ENCODE data around the gene FPGT.

- no peak for TF ChIP-seq POLR2A (IDR thresholded peaks at IDR 0.05; ENCODE audit: low read length)
- TF ChIP-seq CTCF (IDR thresholded peaks at IDR 0.05), result no peak
- TF ChIP-seq, protein P1, sequence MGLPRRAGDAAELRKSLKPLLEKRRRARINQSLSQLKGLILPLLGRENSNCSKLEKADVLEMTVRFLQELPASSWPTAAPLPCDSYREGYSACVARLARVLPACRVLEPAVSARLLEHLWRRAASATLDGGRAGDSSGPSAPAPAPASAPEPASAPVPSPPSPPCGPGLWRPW (IDR thresholded peaks at IDR 0.05), result no peak
- no peak for TF ChIP-seq JUN (IDR thresholded peaks at IDR 0.05)
- TF ChIP-seq RNF2 (IDR thresholded peaks at IDR 0.05; ENCODE audit: borderline replicate concordance, low read depth), result no peak
- no peak for TF ChIP-seq EHMT2 (IDR thresholded peaks at IDR 0.05; ENCODE audit: low read depth)
- TF ChIP-seq ZNF302 (CRISPR knock-in tag; IDR thresholded peaks at IDR 0.05), result no peak
- TF ChIP-seq, protein P2, sequence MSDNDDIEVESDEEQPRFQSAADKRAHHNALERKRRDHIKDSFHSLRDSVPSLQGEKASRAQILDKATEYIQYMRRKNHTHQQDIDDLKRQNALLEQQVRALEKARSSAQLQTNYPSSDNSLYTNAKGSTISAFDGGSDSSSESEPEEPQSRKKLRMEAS (IDR thresholded peaks at IDR 0.05), result no peak
- no peak for TF ChIP-seq CBX8 (IDR thresholded peaks at IDR 0.05)
- TF ChIP-seq HOXB5 (CRISPR knock-in tag; IDR thresholded peaks at IDR 0.05), result no peak
Observed at GRCh38 chr1:74237787-74238186, 39.7 kb downstream of the FPGT start.
